ENCODE measurements around the gene CYP2A6. TPM values are rescaled to one million over a fixed set of nuclear protein-coding genes. Genes with fewer than 3 reads are reported as not detected.

The CYP2A6 gene
- total RNA-seq, 1 donor from 2014 or later = not detected

- no peaks in the 10 kb centered on the region for H3K27me3 ChIP-seq (ENCODE audit: control insufficient read depth, insufficient read depth, low read length)
- peaks cover 3% of the 10 kb centered on the region for H3K36me3 ChIP-seq (ENCODE audit: control insufficient read depth, insufficient read depth, low read length)
- TF ChIP-seq, protein P1, sequence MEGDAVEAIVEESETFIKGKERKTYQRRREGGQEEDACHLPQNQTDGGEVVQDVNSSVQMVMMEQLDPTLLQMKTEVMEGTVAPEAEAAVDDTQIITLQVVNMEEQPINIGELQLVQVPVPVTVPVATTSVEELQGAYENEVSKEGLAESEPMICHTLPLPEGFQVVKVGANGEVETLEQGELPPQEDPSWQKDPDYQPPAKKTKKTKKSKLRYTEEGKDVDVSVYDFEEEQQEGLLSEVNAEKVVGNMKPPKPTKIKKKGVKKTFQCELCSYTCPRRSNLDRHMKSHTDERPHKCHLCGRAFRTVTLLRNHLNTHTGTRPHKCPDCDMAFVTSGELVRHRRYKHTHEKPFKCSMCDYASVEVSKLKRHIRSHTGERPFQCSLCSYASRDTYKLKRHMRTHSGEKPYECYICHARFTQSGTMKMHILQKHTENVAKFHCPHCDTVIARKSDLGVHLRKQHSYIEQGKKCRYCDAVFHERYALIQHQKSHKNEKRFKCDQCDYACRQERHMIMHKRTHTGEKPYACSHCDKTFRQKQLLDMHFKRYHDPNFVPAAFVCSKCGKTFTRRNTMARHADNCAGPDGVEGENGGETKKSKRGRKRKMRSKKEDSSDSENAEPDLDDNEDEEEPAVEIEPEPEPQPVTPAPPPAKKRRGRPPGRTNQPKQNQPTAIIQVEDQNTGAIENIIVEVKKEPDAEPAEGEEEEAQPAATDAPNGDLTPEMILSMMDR (IDR thresholded peaks at IDR 0.05; ENCODE audit: insufficient read depth, low read length, poor library complexity, severe bottlenecking) = no peak
- H3K4me3 ChIP-seq (ENCODE audit: low read depth, low read length) = peak overlapping the region; percentile 98
- DNase-seq (ENCODE audit: low read depth) = no peak
These were observed 49.8 kb downstream of the CYP2A6 start for GRCh38 chr19:40800339-40800996.

- H3K27me3 ChIP-seq (ENCODE audit: control insufficient read depth, insufficient read depth, low read length) = no peaks in the 10 kb centered on the region
- DNase-seq (ENCODE audit: low read depth) = no peak
These were observed 50.5 kb downstream of the CYP2A6 start for GRCh38 chr19:40799558-40800338.

DNA sequence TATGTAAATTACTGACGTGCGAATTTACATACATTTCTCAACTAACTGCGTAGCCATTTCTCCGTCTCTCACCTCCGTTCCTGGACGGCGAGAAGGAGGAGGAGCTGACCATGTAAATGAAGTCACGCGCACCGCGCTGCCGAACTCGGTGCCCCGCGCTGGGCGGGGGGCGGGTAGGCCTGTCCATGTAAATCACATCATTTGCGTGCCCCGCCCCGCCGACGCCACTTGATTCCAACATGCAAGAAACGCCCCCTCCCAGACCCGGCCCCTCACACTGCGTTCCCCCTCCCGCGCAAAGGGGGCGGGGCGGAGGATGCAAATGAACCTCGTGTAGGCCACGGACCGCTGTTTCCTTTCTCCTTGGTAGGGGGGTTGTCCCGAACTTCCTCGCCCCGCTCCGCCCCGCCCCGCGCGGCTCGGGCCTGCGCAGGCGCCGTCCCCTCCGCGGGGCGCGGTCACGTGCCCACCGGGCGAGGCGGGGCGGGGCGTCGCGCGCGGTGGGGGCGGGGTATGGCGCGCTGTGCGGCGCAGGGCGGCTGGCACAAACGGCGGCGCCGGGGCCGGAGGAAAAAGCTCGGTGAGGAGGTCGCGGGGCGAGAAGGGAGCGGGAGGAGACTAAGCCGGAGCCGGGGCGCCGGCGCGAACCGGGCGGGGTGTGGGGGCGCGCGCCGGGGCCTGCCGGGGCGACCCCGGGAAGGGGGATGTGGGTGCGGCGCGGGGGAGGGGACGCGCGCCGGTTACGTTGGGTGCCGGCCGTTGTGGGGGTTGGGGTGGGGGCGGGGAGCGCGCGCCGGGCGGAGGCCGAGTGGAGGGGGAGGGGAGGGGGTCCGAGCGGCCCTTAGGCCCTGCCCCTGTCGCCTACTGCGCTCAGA, 51.3 kb downstream of the CYP2A6 start, which contains the start of gene EGLN2:
EGLN2 (plus strand) TSS at position 509 of the 875 bp plus-strand sequence. CDS start 1,382 bp downstream, outside the sequence.
- Histone ChIP-seq H3K4me3 (ENCODE audit: low read depth, low read length) (peak within 1 kb of the TSS; percentile 98), H3K27me3 (ENCODE audit: control insufficient read depth, insufficient read depth, low read length) (no peaks in the 10 kb centered on the region), H3K36me3 (ENCODE audit: control insufficient read depth, insufficient read depth, low read length) (peaks cover 2% of the 10 kb centered on the region)
- TF ChIP-seq, protein P1 (IDR thresholded peaks at IDR 0.05; ENCODE audit: insufficient read depth, low read length, poor library complexity, severe bottlenecking) = no peak
- peak; percentile 99 for DNase-seq (ENCODE audit: low read depth)

More at GRCh38 chr19:40799558-40800338, 50.5 kb downstream of the CYP2A6 start:
- TF ChIP-seq, protein P1 (IDR thresholded peaks at IDR 0.05; ENCODE audit: insufficient read depth, low read length, poor library complexity, severe bottlenecking) = no peak
- Histone ChIP-seq H3K4me3 (ENCODE audit: low read depth, low read length) (peak overlapping the region; percentile 98), H3K36me3 (ENCODE audit: control insufficient read depth, insufficient read depth, low read length) (peaks cover 2% of the 10 kb centered on the region)

DNA sequence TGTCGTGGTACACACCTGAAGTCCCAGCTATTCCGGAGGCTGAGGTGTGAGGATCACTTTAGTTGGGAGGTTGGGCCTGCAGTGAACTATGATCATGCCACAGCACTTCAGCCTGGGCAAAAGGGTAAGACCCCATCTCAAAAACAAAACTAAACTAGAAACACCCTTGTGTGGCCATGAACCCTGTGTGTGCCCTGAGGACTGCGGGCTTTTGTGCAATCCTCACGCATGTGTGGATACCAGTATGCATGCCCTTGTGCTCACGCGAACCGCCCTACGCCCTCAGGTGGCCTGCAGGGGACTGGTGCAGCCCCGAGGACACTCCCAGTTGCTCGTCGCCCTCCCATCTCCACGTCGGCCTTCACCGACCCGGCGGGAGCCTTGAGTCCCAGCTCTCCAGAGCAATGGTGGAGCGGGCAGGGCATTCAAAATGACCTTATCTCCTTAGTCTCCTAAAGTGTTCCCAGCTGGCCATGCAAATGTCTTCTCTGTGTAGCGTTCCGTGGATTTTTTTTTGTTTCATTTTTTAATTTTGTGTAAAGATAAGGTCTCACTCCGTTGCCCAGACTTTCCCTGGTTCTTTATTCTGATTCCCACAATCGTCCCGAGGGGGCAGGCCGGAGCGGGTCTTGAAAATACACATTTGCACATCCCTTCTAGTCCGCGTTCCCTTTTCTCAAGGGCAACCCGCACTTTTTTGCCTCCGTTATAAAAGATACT, 52.1 kb downstream of the CYP2A6 start:
- H3K27me3 ChIP-seq (ENCODE audit: control insufficient read depth, insufficient read depth, low read length) = no peaks in the 10 kb centered on the region
- TF ChIP-seq, protein P1 (IDR thresholded peaks at IDR 0.05; ENCODE audit: insufficient read depth, low read length, poor library complexity, severe bottlenecking) = peak; percentile 26
- DNase-seq (ENCODE audit: low read depth) = no peak
- H3K4me3 ChIP-seq (ENCODE audit: low read depth, low read length) = peak overlapping the region; percentile 42
- H3K36me3 ChIP-seq (ENCODE audit: control insufficient read depth, insufficient read depth, low read length) = peaks cover 2% of the 10 kb centered on the region

All from kidney epithelial cell (primary cell).